HepG2 (cell line): ENCODE data around the gene VPS54. TPM values are rescaled to one million over a fixed set of nuclear protein-coding genes. Genes with fewer than 3 reads are reported as not detected.
A peak's percentile ranks its signal among the peaks of the same experiment; 100 is the strongest.

Experiments
- AHR ChIP-seq: IDR thresholded peaks from 2 replicates; pipeline ENCODE4 v1.6.1; 2018; ENCODE audit warnings: missing genetic modification reagents, missing compliant biosample characterization
- ARID4A ChIP-seq: sonication (generic); formaldehyde crosslinking; IDR thresholded peaks from 2 replicates; pipeline ENCODE4 v1.5.0; 2020; ENCODE audit warnings: mild to moderate bottlenecking, missing genetic modification reagents, borderline replicate concordance
- ARID5B ChIP-seq: IDR thresholded peaks from 2 replicates; pipeline ENCODE4 v1.4.0; 2020; ENCODE audit warnings: mild to moderate bottlenecking, missing genetic modification reagents
- HNF4G ChIP-seq, 2 experiments: sonication (generic) in 1 of 2; formaldehyde crosslinking in 1 of 2; IDR thresholded peaks; 2 replicates each; pipeline versions ENCODE4 v1.4.0 to v1.6.1; 2011 to 2020; ENCODE audit warnings: borderline replicate concordance in 2 of 2, low read depth in 2 of 2, mild to moderate bottlenecking in 2 of 2, low read length in 1 of 2, missing genetic modification reagents in 1 of 2, moderate library complexity in 1 of 2
- KLF11 ChIP-seq: IDR thresholded peaks from 2 replicates; pipeline ENCODE4 v1.6.1; 2016; ENCODE audit warnings: missing compliant biosample characterization
- SIN3A ChIP-seq: IDR thresholded peaks from 2 replicates; pipeline ENCODE4 v1.6.1; 2011; ENCODE audit warnings: low read depth, mild to moderate bottlenecking, control low read depth, low read length, borderline replicate concordance
- SP5 ChIP-seq: IDR thresholded peaks from 2 replicates; pipeline ENCODE4 v1.6.1; 2016; ENCODE audit warnings: low read depth, borderline replicate concordance
- XRCC5 ChIP-seq: fragments of 200-400 bp; formaldehyde crosslinking; optimal IDR thresholded peaks from 2 replicates; pipeline ENCODE3; 2017; ENCODE audit warnings: mild to moderate bottlenecking, low read length
- ZFP62 ChIP-seq: sonication (generic); formaldehyde crosslinking; IDR thresholded peaks from 2 replicates; pipeline ENCODE4 v1.4.0; 2020; ENCODE audit warnings: missing genetic modification reagents
- ZMAT5 ChIP-seq: sonication (generic); formaldehyde crosslinking; IDR thresholded peaks from 2 replicates; pipeline ENCODE4 v1.5.0; 2020; ENCODE audit warnings: mild to moderate bottlenecking, low read depth, missing genetic modification reagents, borderline replicate concordance
- ZNF350 ChIP-seq: sonication (generic); formaldehyde crosslinking; IDR thresholded peaks from 2 replicates; pipeline ENCODE4 v1.4.0; 2020; ENCODE audit warnings: mild to moderate bottlenecking, low read depth, missing genetic modification reagents, borderline replicate concordance
- ZNF512B ChIP-seq: sonication (generic); formaldehyde crosslinking; IDR thresholded peaks from 2 replicates; pipeline ENCODE4 v1.5.1; 2020; ENCODE audit warnings: missing genetic modification reagents, mild to moderate bottlenecking, borderline replicate concordance
- ZNF670 ChIP-seq: sonication (generic); formaldehyde crosslinking; IDR thresholded peaks from 2 replicates; pipeline ENCODE4 v1.8.0; 2022; ENCODE audit warnings: mild to moderate bottlenecking, missing genetic modification reagents, borderline replicate concordance
- ZNF816 ChIP-seq: sonication (generic); formaldehyde crosslinking; IDR thresholded peaks from 2 replicates; pipeline ENCODE4 v1.8.0; 2022; ENCODE audit warnings: missing genetic modification reagents, mild to moderate bottlenecking, borderline replicate concordance
- ZSCAN31 ChIP-seq: sonication (generic); formaldehyde crosslinking; IDR thresholded peaks from 2 replicates; pipeline ENCODE4 v1.5.0; 2020; ENCODE audit warnings: low read depth, mild to moderate bottlenecking, missing genetic modification reagents
- polyA plus RNA-seq, 8 experiments: library from polyadenylated mRNA; depleted of rRNA in 3 of 8; stranded (reverse) in 7 of 8; unstranded in 1 of 8; fragments of >200 nt; fragmentation: Illumina TruSeq in 4 of 8; extraction: Trizol in 4 of 8; gene quantifications; 2 replicates each; pipeline versions ENCODE4 v1.2.1 to v1.2.3, GENCODE V29; 2011 to 2016; ENCODE audit warnings: low read depth in 4 of 8, missing spikeins in 1 of 8, mixed read lengths in 1 of 8; ENCODE audit not compliant: insufficient read depth in 1 of 8
- total RNA-seq, 5 experiments: library from RNA; depleted of rRNA; stranded (reverse); fragments of >200 nt; fragmentation: Illumina TruSeq; extraction: Trizol; gene quantifications; 2 replicates each; pipeline ENCODE4 v1.2.3, GENCODE V29; 2016; ENCODE audit warnings: low read depth in 1 of 5
- TF ChIP-seq, protein P1 (sequence below): sonication (generic); formaldehyde crosslinking; IDR thresholded peaks from 2 replicates; pipeline ENCODE4 v1.4.0; 2020; ENCODE audit warnings: mild to moderate bottlenecking, missing genetic modification reagents

The VPS54 gene
- total and polyA plus RNA-seq, 2 of the 13 experiments (the other 11 are each of a cell fraction or from before 2014, with no cell fraction given) = 64.7 to 77.5 TPM

DNA sequence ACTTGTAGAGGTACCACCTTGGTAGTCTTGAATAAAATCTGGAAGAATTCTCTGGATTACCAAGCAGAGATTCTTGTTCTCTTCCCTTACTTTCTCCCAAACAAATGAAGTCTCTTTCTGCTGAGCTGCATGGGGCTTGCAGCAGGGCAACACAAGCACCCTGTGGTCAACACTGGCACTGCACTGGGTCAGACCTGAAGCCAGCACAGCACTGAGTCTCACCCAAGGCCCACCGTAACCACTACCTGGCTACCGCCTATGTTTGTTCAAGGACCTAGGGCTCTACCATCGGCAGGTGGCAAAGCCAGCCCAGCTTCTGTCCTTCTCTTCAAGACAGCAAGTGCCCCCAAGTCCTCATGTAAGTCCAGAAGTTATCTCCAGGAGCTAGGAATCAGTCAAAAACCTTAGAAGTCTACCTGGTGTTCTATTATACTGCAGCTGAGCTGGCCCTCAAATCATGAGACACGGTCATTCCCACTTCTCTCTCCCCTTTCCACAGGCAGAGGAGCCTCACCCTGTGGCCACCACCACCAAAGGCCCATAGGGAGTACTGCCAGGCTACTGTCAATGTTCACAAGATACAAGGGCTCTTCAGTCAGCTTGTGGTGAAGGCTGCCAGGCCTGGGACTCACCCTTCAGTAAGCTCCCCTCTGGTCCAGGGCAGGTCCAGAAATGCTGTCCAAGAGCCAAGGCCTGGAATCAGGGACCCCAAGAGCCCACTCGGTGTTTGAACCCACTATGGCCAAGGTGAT, 18.4 kb downstream of the VPS54 start (continued):
- TF ChIP-seq ARID4A = no peak; the same call in 1 of the 2 replicates
- TF ChIP-seq ZNF816 (CRISPR knock-in tag) = no peak
- no peak for TF ChIP-seq ZNF670 (CRISPR knock-in tag)
- no peak for TF ChIP-seq ARID5B (CRISPR knock-in tag)
- TF ChIP-seq SIN3A = no peak
- no peak for TF ChIP-seq ZNF512B (CRISPR knock-in tag)
- TF ChIP-seq XRCC5 = no peak
- TF ChIP-seq, protein P1, sequence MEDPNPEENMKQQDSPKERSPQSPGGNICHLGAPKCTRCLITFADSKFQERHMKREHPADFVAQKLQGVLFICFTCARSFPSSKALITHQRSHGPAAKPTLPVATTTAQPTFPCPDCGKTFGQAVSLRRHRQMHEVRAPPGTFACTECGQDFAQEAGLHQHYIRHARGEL (CRISPR knock-in tag) = no peak
- TF ChIP-seq HNF4G (IDR thresholded peaks at IDR 0.05; ENCODE audit: borderline replicate concordance, low read depth, low read length) = no peak
- TF ChIP-seq HNF4G (CRISPR knock-in tag; IDR thresholded peaks at IDR 0.05; ENCODE audit: borderline replicate concordance, low read depth) = no peak
- no peak for TF ChIP-seq ZFP62 (CRISPR knock-in tag)
- no peak for TF ChIP-seq ZMAT5 (CRISPR knock-in tag)
- no peak for TF ChIP-seq KLF11 (CRISPR knock-in tag)
- no peak for TF ChIP-seq SP5 (CRISPR knock-in tag)
- TF ChIP-seq ZSCAN31 (CRISPR knock-in tag) = 0 out of 2 replicates have a peak, but pooled peaks have one; percentile 32
- no peak for TF ChIP-seq AHR (CRISPR knock-in tag)
- 0 out of 2 replicates have a peak, but pooled peaks have one; percentile 30 for TF ChIP-seq ZNF350
